HFFc6 (cell line): ENCODE measurements around the gene DOCK3. TPM values are rescaled to one million over a fixed set of nuclear protein-coding genes. Genes with fewer than 3 reads are reported as not detected.

Source experiments
- DNase-seq: peaks from one replicate; pipeline ENCODE4 v3.0.0-alpha.2; 2018
- H3K27ac Mint-ChIP-seq: 2 replicates; pipeline ENCODE4 v1.8.0; 2020; ENCODE audit warnings: mild to moderate bottlenecking, mixed read lengths
- H3K27me3 Mint-ChIP-seq: 2 replicates; pipeline ENCODE4 v1.8.0; 2021; ENCODE audit warnings: mild to moderate bottlenecking, moderate library complexity, mixed read lengths; ENCODE audit not compliant: insufficient read depth
- H3K36me3 Mint-ChIP-seq: 2 replicates; pipeline ENCODE4 v1.8.0; 2021; ENCODE audit warnings: low read depth, mixed read lengths
- H3K4me1 Mint-ChIP-seq: 2 replicates; pipeline ENCODE4 v1.8.0; 2020; ENCODE audit warnings: low read depth, mixed read lengths
- H3K4me3 Mint-ChIP-seq: 2 replicates; pipeline ENCODE4 v1.8.0; 2020; ENCODE audit warnings: mild to moderate bottlenecking, moderate library complexity, mixed read lengths
- H3K9me3 Mint-ChIP-seq: 2 replicates; pipeline ENCODE4 v1.8.0; 2020; ENCODE audit warnings: mild to moderate bottlenecking, mixed read lengths
- CTCF ChIP-seq: fragments of 200-600 bp; sonication (generic); IDR thresholded peaks from 2 replicates; pipeline ENCODE4 v1.5.0; 2021; ENCODE audit warnings: antibody characterized with exemption, mild to moderate bottlenecking
- total RNA-seq, 6 experiments: library from RNA; stranded (reverse); fragmentation: NEBNext Ultra II Directional; extraction: Animal tissue kit (Norgen Biotek cat#: 25700); gene quantifications; 2 replicates in 1 of 6; 3 replicates in 5 of 6; pipeline ENCODE4 v1.2.3, GENCODE V29; 2021

Gene DOCK3
- total RNA-seq, 6 experiments from 2014 or later: 0.14 to 0.26 (median 0.22) TPM

- Mint-ChIP-seq H3K4me1 (no peaks in the 10 kb centered on the region), H3K4me3 (no peak overlapping the region), H3K9me3 (peaks cover 29% of the 10 kb centered on the region), H3K36me3 (peaks cover 5% of the 10 kb centered on the region; the same call in 1 of the 2 replicates), H3K27ac (no peak overlapping the region), H3K27me3 (no peaks in the 10 kb centered on the region; the same call in 1 of the 2 replicates)
- no peak for DNase-seq
- TF ChIP-seq CTCF: no peak
Observed at GRCh38 chr3:50806031-50806430, 131.3 kb downstream of the DOCK3 start.

- Mint-ChIP-seq H3K27me3 (no peaks in the 10 kb centered on the region; the same call in 1 of the 2 replicates), H3K27ac (no peak overlapping the region), H3K4me1 (no peaks in the 10 kb centered on the region), H3K9me3 (peaks cover 22% of the 10 kb centered on the region), H3K36me3 (peaks cover 5% of the 10 kb centered on the region; the same call in 1 of the 2 replicates), H3K4me3 (no peak overlapping the region)
- TF ChIP-seq CTCF: no peak
- no peak for DNase-seq
Observed at GRCh38 chr3:50806806-50807205, 132.1 kb downstream of the DOCK3 start.

GRCh38 chr3:50807266-50807665, 132.5 kb downstream of the DOCK3 start:
- Mint-ChIP-seq H3K4me1 (no peaks in the 10 kb centered on the region), H3K9me3 (peaks cover 18% of the 10 kb centered on the region)

GRCh38 chr3:50811893-50812292, 137.2 kb downstream of the DOCK3 start:
- Mint-ChIP-seq H3K9me3 (no peaks in the 10 kb centered on the region), H3K27me3 (no peaks in the 10 kb centered on the region), H3K36me3 (no peaks in the 10 kb centered on the region), H3K4me1 (no peaks in the 10 kb centered on the region), H3K4me3 (no peak overlapping the region), H3K27ac (no peak overlapping the region)
- no peak for TF ChIP-seq CTCF
- DNase-seq: no peak

More at GRCh38 chr3:50807266-50807665, 132.5 kb downstream of the DOCK3 start:
- TF ChIP-seq CTCF: no peak
- H3K4me3 Mint-ChIP-seq: no peak overlapping the region
- no peak overlapping the region for H3K27ac Mint-ChIP-seq
- no peaks in the 10 kb centered on the region; the same call in 1 of the 2 replicates for H3K27me3 Mint-ChIP-seq
- no peak for DNase-seq
- H3K36me3 Mint-ChIP-seq: peaks cover 5% of the 10 kb centered on the region; the same call in 1 of the 2 replicates

GRCh38 chr3:50815844-50816243, 141.1 kb downstream of the DOCK3 start:
- DNase-seq: no peak
- Mint-ChIP-seq H3K4me3 (no peak overlapping the region), H3K27ac (no peak overlapping the region), H3K4me1 (no peaks in the 10 kb centered on the region), H3K36me3 (no peaks in the 10 kb centered on the region), H3K27me3 (no peaks in the 10 kb centered on the region), H3K9me3 (no peaks in the 10 kb centered on the region)
- no peak for TF ChIP-seq CTCF

- DNase-seq: peak; percentile 10
- Mint-ChIP-seq H3K4me1 (no peaks in the 10 kb centered on the region), H3K27me3 (no peaks in the 10 kb centered on the region), H3K27ac (no peak overlapping the region), H3K36me3 (no peaks in the 10 kb centered on the region), H3K4me3 (no peak overlapping the region), H3K9me3 (no peaks in the 10 kb centered on the region)
- no peak for TF ChIP-seq CTCF
Observed at GRCh38 chr3:50816894-50817293, 142.2 kb downstream of the DOCK3 start.
